IPS-11a (cell line): ENCODE data around the gene PCSK2.
A peak's percentile ranks its signal among the peaks of the same experiment; 100 is the strongest.

ENCODE experiments used
- H3K4me3 ChIP-seq: one replicate; pipeline ENCODE4 v1.5.1; 2013; ENCODE audit warnings: low read depth, low read length, control low read depth

The PCSK2 gene

GRCh38 chr20:17529586-17529985 is 302.7 kb downstream of the PCSK2 start:
- no peak overlapping the region for H3K4me3 ChIP-seq

- H3K4me3 ChIP-seq, result no peak overlapping the region
Observed at GRCh38 chr20:17530153-17530552, 303.3 kb downstream of the PCSK2 start.

- peak within 1 kb of the TSS; percentile 46 for H3K4me3 ChIP-seq
Observed at GRCh38 chr20:17530716-17531664, 304.1 kb downstream of the PCSK2 start, which contains the start of gene BFSP1. TSS of gene BFSP1 (minus strand) at chr20:17531379. CDS start at chr20:17531329, 50 bp downstream.

- H3K4me3 ChIP-seq, result peak overlapping the region; percentile 46
Observed at GRCh38 chr20:17531665-17532025, 304.8 kb downstream of the PCSK2 start.

GRCh38 chr20:17533396-17533795 is 306.6 kb downstream of the PCSK2 start:
- H3K4me3 ChIP-seq, result no peak overlapping the region

GRCh38 chr20:17534077-17534476 is 307.2 kb downstream of the PCSK2 start:
- H3K4me3 ChIP-seq, result no peak overlapping the region
